Esophagus squamous epithelium (tissue), 4 donors: ENCODE measurements around the gene ZC3H7B.

Experiments used
- CTCF ChIP-seq, 6 experiments: fragments of 450-650 bp in 4 of 6; fragments of 200-600 bp in 2 of 6; sonication (generic) in 2 of 6; IDR thresholded peaks; one replicate each; pipeline ENCODE4 v1.5.1; 2016 to 2019; ENCODE audit warnings: antibody characterized with exemption in 6 of 6, mild to moderate bottlenecking in 4 of 6, moderate library complexity in 4 of 6
- POLR2A ChIP-seq, 4 donors: fragments of 450-650 bp; IDR thresholded peaks; one replicate each; pipeline ENCODE4 v1.6.1; 2017; ENCODE audit warnings: antibody characterized with exemption in 4 of 4, mild to moderate bottlenecking in 4 of 4, moderate library complexity in 3 of 4

- TF ChIP-seq CTCF (IDR thresholded peaks at IDR 0.05) (no peak), POLR2A (IDR thresholded peaks at IDR 0.05) (no peak)
Measured at GRCh38 chr22:41365425-41365824, 64.1 kb downstream of the ZC3H7B start.
